Nephron (organoid): ENCODE measurements around the gene RNF31.

ENCODE experiments used
- H3K27ac Mint-ChIP-seq, 3 experiments: 2 replicates each; pipeline ENCODE4 v1.8.0; 2020; ENCODE audit warnings: mixed read lengths in 3 of 3, mild to moderate bottlenecking in 2 of 3, moderate library complexity in 1 of 3
- H3K27me3 Mint-ChIP-seq: 2 replicates; pipeline ENCODE4 v1.8.0; 2021; ENCODE audit warnings: low read depth, mild to moderate bottlenecking, moderate library complexity, mixed read lengths
- H3K36me3 Mint-ChIP-seq: 2 replicates; pipeline ENCODE4 v1.8.0; 2020; ENCODE audit warnings: low read depth, mixed read lengths
- H3K4me1 Mint-ChIP-seq: 2 replicates; pipeline ENCODE4 v1.8.0; 2020; ENCODE audit warnings: mixed read lengths
- H3K4me3 Mint-ChIP-seq, 3 experiments: 2 replicates each; pipeline ENCODE4 v1.8.0; 2020; ENCODE audit warnings: mild to moderate bottlenecking in 3 of 3, mixed read lengths in 3 of 3, moderate library complexity in 2 of 3
- H3K9me3 Mint-ChIP-seq: 2 replicates; pipeline ENCODE4 v1.8.0; 2020; ENCODE audit warnings: mixed read lengths
- CTCF ChIP-seq, 3 experiments: fragments of 200-600 bp; sonication (generic); IDR thresholded peaks; one replicate each; pipeline ENCODE4 v1.5.0; 2021; ENCODE audit warnings: antibody characterized with exemption in 3 of 3; ENCODE audit not compliant: unreplicated experiment in 3 of 3

The RNF31 gene

GRCh38 chr14:24207625-24208024 is 60.3 kb downstream of the RNF31 start:
- peaks cover 6% of the 10 kb centered on the region for H3K9me3 Mint-ChIP-seq
- H3K27ac Mint-ChIP-seq = no peak overlapping the region
- no peak for TF ChIP-seq CTCF (IDR thresholded peaks at IDR 0.05; ENCODE audit: unreplicated experiment in 3 of 3)
- H3K4me3 Mint-ChIP-seq = no peak overlapping the region
- peaks cover 72% of the 10 kb centered on the region for H3K36me3 Mint-ChIP-seq
- no peaks in the 10 kb centered on the region for H3K27me3 Mint-ChIP-seq
- H3K4me1 Mint-ChIP-seq = no peaks in the 10 kb centered on the region
